ENCODE data around the gene CRAMP1.

DNA sequence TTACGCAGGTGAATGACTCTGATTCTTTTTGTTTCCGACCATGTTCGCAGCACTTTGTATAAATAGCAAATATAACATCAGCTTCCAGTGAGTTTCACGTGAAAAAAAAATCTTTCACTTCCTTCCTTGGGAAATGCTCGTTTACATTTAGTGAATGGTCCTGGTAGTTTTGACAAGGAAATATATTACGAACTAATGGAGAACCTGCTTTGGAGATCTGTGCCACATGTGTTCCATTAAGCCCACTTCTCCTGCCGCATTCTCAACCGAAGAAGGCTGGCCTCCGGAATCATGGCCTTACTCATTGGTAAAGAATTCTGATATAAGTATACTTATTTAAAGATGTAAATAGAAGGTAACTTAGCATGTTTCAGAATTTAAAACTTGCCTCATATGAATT, 3.6 kb downstream of the CRAMP1 start:
- TF ChIP-seq, protein P1, sequence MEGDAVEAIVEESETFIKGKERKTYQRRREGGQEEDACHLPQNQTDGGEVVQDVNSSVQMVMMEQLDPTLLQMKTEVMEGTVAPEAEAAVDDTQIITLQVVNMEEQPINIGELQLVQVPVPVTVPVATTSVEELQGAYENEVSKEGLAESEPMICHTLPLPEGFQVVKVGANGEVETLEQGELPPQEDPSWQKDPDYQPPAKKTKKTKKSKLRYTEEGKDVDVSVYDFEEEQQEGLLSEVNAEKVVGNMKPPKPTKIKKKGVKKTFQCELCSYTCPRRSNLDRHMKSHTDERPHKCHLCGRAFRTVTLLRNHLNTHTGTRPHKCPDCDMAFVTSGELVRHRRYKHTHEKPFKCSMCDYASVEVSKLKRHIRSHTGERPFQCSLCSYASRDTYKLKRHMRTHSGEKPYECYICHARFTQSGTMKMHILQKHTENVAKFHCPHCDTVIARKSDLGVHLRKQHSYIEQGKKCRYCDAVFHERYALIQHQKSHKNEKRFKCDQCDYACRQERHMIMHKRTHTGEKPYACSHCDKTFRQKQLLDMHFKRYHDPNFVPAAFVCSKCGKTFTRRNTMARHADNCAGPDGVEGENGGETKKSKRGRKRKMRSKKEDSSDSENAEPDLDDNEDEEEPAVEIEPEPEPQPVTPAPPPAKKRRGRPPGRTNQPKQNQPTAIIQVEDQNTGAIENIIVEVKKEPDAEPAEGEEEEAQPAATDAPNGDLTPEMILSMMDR (IDR thresholded peaks at IDR 0.05) = no peak
- no peak for TF ChIP-seq POLR2A (IDR thresholded peaks at IDR 0.05)
